Stimulated activated CD4-positive, alpha-beta T cell treated with anti-CD3 and anti-CD28 coated beads, Interleukin-15, amount 100 ng/mL, for 24 hours (primary cell): ENCODE measurements around the gene RGS19.

Source experiments
- DNase-seq: peaks from one replicate; pipeline ENCODE4 v3.0.0-alpha.2; 2020

RGS19 gene

DNA sequence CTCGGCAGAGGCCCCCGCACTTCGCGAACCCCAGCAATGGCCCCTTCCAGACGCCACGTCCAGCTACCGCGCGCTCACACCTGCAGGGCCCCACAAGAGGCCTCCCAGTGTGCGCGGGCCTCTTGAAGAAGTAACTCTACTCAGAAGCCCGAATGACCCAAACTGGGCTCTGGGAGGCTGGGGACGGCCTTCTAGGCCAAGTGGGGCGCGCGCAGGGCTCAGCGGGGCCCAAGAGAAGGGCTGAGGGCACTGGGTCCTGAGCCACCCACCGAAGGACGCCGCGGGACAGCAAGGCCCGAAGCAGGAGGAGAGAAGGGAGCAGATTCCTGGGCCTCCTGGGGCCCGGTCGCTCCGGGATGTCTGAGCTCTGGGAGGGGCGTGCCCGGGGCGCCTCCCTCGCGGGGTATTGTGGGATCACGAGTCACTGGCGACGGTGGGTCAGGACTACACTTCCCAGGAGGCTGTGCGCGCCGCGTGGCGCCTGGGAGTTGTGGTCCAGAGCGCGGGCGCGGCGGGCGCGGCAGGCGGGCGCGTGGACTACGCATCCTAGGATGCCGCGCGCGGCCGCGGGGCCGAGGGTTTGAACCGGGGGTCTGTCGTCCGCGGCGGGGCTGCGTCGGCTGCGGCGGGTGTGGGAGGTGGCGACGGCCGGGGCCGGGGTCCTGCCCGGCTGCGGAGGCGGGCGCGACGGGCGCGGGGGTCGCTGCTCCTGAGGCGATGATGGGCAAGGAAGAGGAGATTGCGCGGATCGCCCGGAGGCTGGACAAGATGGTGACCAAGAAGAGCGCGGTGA lies 16.5 kb downstream of the RGS19 start, which contains the start of gene TCEA2:
TCEA2 (plus strand) TSS at position 603 of the 793 bp plus-strand sequence; CDS start at position 718, 115 bp downstream.
- DNase-seq = peak; percentile 98

DNA sequence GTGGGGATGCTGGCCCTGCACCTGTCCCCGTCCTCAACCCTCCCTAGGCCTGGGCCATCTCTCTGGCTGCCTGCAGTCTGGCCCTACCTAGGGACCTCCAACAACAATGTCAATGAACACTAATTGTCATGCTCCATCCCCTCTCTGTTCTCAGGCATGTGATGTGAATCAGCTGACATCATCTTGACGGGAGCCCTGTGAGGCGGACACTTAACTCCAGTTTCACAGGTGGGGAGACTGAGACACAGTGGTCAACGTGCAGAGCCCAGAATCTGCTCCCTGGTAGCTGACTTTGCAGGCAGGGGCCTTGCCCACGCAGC lies 17.1 kb downstream of the RGS19 start:
- no peak for DNase-seq

DNA sequence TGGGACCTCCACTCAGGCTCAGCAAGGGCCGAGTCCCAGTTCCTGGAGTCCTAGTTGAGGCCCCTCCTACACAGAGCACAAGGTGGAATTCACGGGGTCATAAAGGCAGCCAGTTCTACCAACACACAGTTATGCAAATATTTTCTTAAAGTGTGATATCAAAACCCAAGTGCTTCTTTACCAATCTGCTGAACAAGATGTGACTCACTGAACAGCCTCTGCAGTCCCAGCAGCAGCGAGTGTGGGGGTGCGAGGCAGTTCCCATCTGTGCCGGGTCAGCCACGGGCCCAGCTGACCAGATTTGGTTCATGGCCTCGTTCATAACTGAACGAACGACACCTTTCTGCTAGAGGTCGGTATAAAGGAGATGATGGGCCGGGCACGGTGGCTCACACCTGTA lies 20.8 kb downstream of the RGS19 start:
- DNase-seq = no peak

DNA sequence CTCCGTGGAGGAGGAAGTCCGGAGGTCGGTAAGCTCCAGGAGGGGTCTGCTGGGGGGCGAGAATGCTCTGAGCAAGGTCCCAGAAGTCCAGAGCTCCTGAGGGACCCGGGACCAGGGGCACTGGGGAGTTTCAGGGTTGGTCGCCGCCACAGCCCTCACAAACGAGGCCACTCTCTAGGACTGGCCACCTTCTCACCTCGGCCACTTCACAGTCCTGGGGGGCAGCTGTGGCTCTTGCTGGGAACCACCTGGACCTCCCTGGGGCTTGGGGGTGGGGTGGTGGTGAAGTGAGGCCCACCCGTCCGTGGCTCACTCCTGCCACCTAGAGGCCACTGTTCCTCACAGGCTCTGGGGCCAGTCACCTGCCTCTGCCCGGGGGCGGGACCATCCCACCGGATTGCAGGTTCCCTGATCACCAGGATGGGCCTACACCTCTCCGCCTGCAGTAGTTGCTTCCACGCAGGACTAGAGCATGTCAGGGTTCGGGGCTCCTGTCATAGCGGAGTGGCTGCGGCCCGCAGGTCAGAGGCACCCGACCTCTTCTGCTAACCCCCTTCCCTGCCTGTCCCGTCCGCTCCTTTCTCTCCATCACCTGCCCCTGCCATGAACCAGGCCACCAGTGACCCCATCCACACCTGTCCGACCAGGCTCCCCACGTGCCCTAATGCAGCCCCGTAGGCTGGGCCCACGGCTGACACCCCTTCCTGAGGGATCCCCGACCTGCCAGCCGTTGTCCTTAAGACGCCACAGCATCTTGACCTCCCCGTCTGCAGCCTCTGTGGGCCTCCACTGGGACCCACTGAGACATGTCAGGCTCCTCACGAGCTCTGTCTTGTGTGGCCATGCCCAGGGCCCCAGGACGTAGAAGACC lies 21.5 kb downstream of the RGS19 start:
- peak; percentile 91 for DNase-seq

DNA sequence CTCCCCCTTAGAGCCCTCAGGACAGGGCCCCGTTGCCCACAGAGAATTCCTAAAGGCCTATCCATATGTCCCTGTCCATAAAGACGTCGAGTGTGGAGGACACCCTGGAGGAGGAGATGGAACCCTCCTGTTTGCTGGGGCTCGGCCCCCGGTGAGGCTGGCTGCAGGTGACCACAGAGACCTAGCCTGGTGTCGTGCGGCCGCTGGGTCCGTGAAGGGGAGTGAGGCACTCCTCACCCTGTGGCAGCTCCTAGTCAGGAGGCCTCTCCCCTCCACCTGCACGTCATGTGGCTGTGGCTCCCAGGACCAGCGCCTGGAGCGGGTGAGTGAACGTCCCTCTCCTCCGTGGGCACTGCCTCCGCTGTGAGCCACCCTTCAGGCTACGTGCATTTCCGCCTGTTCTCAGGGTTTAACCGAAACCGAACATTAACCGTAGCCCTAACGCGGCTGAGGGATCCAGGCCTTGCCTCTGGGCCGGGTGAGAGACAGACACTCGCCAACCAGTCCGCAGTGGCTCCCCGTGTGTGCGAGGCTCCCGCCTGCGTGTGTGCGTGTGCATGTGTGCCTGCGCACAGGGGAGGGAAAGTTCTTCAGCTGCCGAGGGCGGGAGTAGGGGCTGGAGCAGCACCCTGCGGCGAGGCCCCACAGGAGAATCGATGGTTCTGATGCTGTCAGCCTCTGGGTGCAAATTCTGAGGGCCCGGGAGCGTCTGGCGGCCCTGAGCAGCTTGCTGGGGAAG lies 22.3 kb downstream of the RGS19 start:
- DNase-seq = peak; percentile 40

DNA sequence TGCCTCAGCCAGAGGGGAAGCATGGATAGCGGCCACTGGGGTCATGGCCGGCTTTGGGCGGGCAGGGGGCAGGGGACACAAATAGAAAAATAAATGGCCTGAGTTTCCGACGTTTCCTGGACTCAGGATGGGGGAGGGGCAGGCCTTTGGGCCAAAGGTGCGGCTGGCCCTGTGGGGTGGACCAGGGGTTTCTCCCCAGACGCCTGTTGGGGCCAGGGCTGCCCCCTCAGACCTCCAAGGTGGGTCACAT lies 22.8 kb downstream of the RGS19 start:
- no peak for DNase-seq

DNA sequence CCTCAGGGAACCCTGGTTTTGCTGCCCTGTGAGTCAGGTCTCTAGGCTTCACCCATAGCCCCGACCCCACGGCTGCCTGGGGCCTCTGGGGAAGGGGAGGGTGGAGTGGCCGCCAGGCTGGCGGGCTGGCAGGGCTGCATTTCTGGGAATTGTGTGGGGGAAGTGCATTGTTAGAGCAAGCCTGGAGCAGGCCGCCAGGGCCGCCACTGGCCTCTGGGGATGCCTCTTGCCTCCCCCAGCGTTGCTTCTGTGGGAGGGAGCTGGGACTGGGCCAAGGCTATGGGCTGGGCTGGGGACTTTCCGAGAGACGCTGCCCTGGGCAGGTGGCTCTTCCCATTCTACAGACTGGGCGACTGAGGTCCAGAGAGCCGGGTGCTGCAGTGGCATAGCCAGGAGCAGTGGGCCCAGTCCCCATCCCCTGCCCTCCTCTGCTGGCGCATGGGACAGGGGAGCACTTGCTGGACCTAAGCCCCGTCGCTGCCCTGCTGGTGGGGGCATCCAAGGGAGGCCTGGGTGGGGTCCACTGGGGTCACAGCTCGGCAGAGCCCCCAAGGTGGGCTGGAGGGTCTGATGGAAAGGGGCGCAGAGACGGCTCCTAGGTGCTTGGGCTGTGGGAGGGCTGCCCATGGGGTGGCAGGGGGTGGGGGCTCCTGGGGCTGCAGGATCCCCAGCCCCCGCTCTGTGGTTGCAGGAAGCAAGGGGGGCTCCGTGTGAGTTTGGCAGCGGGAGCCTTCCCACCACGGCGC lies 23.3 kb downstream of the RGS19 start:
- no peak for DNase-seq

DNA sequence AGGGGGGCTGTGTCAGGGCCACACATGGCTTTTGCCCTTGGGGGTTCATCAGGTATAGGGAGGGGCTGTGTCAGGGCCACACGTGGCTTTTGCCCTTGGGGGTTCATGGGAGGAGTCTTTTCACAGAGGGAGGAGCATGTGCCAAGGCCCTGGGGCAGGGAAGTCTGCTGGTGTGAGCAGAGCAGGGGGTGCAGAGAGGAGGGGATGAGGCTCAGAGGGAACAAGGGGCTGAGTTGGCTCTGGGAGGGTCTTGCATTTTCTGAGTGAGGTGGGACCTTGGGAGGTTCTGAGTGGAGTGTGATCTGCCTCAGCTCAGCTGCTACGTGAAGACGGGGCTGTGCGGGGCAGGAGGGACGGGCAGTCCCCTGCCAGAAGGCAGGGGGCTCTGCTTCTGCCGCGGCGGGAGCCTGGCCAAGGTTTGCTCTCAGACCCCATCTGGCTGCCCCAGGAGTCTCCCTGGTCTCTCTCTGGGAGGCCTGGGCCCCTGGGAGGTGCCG lies 23.9 kb downstream of the RGS19 start:
- no peak for DNase-seq

DNA sequence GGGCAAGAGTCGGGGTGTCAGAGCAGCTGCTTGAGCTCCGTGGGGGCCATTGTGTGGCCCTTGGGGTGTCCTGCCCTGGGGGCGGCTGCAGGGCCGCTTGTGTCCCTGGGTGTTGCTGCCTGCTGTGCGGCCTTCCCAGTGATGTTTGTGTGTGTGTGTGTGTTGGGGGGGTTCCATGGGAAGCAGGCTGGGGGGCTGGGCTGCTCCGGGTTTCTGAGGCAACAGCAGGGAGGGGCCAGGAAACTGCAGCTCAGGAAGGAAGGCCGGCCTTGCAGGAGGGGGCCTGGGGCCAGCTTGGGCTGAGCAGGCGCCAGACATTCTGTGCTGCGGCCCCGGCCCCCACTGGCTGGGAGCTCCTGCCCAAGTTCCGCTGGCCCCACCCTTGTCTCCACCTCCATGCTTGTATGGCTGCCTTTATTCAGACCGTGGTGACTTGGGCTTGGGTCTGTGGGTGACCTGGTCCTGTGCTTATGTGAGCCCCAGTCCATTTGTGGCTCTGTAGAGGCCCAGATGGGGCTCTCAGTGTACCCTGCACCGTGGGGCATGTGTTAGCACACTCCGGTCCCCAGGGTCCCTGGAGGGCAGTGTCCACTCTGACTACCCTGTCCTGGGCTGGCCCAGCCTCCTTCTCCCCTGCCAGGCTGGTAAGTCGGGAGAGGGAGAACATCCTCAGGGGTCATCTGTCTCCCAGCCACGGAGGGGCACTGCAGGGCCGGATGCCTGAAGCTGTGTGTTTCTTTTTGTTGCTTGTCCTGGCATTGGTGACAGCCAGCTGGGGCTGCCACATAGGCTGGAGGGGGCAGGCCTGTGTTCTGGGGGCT lies 25.3 kb downstream of the RGS19 start:
- DNase-seq = no peak

DNA sequence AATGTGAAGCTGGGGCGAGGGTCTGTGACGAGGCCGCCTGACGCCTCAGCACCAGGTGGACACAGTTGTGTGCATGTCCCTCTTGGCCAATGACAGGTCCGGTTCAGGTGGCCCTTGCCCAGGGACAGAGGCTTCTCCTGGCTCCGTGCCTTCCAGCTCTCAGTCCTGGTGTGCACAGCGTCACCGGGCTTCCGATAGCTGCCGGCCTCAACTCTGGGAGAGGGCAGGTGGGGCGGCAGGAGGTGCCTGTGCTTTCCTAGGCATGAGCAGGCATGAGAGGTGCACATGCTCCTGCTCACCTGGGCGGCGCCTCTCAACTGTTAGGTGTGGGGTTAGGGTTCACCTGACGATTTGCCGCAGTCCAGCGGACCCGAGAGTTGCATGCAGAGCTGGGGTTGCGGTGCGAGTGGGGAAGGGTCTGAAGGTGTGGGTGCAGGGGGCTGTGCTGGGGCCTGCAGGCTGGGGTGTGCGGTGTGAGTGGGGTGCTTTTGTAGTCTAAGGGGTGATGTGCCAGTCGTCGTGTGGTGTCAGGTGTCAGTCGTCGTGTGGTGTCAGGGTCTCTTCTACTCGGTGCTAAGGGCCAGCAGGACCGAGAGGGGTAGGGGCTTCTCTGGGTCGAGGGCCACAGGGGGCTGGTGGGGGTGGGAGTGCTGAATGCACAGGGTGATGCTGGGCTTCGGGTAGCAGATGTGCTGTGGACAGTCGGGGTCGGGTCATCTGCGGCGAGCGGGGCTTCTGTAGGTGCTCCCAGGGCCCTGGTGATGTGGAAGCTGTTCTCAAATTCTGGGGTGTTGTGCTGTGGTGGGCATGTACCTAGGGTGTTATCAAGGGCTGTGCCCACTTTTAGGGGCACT lies 26.1 kb downstream of the RGS19 start:
- DNase-seq = no peak

DNA sequence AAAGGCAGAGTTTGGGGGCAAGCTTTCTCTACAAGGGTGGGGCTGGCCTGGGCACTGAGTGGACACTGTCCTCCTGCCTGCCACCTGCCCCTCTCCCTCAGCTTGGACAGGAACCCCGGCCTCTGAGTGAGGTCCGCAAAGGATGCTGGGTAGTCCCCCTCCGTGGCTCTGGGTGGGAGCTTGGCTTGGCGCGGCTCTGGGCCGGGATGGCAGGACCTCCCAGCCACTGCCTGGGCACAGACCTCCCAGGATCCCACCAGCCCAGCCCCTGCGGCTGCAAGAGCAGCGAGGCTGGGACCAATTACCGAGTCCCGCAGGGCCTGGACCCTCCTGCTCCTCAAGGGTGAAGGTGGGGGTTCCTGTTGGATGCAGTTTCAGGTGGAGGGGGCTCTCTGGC lies 27.0 kb downstream of the RGS19 start:
- no peak for DNase-seq

DNA sequence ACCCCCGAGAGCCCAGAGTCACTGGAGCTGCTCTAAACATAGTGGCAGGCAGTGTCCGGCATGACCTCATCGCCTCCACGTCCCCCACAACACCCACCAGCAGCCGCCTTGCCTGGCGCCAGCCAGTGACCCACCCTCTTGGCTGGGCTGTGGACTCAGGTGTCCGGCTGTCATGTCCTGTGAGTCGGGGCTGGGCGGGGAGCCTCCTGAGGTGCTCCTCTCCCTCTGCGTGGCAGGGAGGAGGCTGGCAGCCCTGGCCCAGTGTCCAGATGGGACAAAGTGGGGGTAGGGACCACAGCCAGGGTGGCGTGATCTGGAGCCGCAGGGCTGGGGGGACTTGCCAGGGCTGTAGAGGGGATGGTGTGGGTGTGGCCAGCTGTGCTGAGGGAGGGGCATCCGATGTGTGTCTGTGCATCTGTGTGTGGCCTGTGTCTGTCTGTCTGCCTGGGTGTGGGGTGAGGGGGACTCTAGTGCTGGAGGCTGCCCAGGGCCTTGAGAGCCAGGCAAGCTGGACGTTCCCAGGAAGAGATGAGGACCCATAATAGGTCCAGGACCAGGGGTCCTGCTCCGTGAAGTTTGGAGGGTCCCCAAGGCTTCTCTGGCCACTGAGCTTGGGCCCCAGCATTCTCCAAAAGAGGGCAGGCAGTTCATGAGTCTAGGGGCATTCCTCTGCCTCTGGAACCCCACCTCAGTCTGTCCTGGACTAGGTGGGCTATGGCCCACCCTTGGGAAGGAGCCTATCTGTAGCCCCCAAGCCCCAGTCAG lies 27.6 kb downstream of the RGS19 start:
- DNase-seq = no peak

DNA sequence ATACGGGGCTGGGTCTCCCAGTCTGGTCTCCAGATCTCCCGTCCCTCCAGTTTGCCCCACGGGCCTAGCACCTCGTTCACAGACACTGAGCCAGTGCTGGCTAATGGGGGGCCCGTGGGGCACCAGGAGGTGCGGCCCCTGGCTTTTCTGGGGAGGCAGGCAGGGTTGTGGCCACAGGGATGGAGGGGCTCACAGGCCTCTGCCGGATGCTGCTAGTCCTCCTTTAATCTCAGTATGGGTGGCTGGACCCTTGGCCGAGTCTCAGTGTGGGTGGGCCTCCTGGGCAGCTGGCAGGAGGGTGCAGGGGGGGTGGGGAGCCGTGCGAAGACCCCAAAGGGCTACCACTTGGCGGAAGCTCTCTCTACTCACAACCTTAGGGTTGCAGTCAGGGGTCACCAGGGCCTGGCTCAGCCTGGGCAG lies 28.3 kb downstream of the RGS19 start:
- DNase-seq = no peak

DNA sequence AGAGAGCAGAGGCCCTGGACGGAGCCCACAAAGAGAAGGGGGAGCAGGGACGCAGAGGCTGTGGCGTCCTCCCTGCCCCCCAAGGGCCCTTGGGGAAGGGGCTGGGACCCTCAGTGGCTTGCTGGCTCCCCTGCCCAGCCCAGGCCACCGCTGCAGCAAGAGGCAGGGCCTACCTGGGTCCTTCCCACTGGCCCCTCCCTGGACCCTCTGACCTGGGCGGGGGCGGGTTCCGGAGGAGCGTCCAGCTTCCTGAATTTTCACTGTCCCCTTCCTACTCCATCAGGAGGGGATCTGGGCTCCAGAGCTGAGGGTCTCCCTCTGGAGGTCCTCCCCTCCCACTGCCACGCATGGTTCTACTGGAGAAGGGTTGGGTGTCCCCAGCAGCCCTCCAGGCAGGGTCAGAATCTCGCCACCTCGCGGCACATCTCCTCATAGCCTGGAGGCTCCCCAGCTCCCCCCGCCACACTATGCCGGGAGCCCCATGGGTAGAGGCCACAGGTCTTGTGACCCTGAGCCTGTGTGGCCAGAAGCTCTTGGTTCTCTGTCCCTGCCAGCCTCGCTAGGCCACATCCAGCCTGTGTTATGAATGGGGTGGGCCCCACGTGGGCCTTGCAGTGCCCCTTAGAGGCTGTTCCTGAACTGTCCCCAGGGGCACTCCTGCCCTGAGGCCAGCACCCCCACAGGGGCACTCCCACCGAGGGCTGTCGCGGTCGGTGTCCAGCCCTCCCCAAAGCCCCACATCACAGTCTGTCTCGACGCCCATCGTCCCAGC lies 28.9 kb downstream of the RGS19 start:
- no peak for DNase-seq

DNA sequence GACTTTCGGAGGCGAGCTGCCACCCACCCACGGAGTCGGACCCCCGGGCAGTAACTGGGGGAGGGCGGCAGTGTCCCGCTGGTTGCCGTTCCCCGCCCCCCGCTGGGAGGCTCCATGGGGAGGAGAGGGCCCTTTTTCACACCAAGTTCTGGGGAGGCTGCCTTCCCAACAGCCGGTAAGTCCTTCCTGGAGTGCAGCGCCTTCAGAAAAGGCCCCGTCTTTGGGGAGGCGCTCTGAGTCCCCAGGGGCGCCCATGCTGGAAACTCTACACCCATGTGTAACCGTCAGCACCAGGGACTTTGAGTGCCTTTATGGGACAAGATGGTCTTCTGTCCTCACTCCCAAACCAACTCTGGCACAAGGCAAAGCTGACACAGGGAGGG lies 29.4 kb downstream of the RGS19 start:
- DNase-seq = no peak

DNA sequence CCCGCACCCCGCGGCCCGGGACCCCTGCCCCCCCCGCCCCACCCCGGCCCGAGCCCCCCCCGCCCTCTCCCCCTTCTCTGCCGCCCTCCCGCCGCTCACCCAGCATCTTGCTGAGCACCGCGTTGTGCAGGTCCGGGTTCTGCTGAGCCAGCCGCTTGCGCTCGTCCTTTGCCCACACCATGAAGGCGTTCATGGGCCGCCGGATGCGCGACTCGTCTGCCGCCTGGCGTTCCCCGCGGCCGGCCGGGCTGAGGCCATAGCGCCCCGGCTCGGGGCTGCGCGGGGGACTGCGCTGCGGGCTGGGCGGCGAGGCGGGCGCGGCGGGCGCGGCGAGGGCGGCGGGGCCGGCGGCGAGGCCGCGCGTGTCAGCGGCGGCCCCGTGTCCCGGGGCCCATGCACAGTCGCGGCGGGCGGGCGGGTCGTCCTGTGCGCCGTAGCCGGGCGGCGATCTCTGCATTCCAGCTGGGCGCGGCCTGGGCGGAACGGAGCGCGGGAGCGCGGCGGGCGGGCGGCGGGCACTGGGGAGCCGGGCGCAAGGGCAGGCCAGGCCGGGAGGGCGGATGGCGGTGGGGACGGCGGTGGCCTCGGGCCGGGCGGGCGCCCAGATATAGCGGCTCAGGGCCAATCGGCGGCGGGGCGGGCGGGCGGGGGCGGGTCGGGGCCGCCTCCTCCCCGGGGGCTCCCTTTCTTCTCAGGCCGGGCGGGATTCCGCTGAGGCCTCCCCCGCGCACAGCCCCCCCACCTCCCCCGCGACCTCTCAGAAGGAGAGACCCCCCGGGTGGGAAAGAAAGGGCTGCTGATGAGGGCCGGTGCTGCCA lies 30.0 kb downstream of the RGS19 start, which contains the start of gene SOX18:
SOX18 (minus strand) TSS at position 580 of the 818 bp plus-strand sequence; CDS start at position 457, 123 bp downstream.
- DNase-seq = peak; percentile 60

DNA sequence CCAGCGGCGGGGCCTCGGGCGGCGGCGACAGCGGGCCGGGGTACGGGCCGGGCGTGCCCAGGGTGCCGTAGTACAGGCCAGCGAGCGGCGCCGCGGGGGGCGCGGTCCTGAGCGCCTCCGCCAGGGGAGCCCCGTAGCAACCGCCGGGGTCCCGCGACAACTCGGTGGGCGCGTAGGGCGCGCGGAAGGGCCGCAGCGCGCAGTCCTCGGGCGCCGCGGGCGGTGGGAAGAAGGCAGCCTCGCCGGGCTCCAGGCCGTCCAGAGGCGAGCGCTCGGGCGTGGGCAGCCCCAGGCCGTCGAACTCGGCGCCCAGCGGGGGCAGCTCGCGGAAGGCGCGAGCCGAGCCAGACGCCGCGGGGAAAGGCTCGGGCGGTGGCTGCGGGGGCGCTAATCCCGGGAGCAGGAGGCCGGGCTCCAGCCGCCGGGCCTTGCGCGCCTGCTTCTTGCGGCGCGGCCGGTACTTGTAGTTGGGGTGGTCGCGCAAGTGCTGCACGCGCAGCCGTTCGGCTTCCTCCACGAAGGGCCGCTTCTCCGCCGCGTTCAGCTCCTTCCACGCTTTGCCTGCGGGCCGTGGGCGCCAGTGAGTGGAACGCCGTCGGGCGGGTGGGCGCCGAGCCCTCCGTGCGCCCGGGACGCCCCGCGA lies 30.8 kb downstream of the RGS19 start:
- no peak for DNase-seq

DNA sequence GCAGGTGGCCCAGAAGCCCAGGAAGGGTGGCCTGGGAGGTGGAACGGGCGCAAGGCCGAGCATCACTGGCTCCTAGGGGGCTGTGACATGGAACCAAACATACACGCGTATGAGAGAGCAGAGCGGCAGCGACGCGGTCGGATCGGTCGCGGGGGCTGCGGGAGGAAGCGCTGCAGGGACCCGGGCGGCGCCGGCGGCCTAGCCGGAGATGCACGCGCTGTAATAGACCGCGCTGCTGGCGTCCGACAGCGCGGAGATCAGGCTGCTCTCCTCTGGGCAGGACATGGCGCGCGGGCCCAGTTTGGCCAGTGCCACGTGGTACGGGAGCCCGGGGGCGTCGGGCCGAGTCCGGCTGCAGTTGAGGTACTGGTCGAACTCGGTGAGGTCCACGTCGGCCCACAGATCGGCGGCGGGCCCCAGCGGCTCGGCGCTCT lies 31.3 kb downstream of the RGS19 start:
- no peak for DNase-seq
